Measurements from ENCODE around the gene ALAD. TPM values are rescaled to one million over a fixed set of nuclear protein-coding genes. Genes with fewer than 3 reads are reported as not detected.

ALAD gene
- total and polyA plus RNA-seq, 9 of the 15 experiments (the other 6 are each of a cell fraction or from before 2014, with no cell fraction given): 1.3 to 12.7 (median 6.8) TPM

- TF ChIP-seq THAP12 (CRISPR knock-in tag; IDR thresholded peaks at IDR 0.05) (no peak), CHD1 (IDR thresholded peaks at IDR 0.05; ENCODE audit: low read length) (no peak), GTF2B (IDR thresholded peaks at IDR 0.05; ENCODE audit: extremely low read depth, insufficient read length) (no peak), ETV1 (tag; conservative IDR thresholded peaks at IDR 0.05; ENCODE audit: low read depth) (no peak), ZNF407 (IDR thresholded peaks at IDR 0.05; ENCODE audit: low read depth) (no peak), CBX2 (IDR thresholded peaks at IDR 0.05; ENCODE audit: insufficient read depth, low read length, poor library complexity, severe bottlenecking) (no peak), PHF20 (IDR thresholded peaks at IDR 0.05; ENCODE audit: partially characterized antibody) (peak; percentile 87), MECOM (CRISPR knock-in tag; IDR thresholded peaks at IDR 0.05) (no peak), STAT6 (CRISPR knock-in tag; IDR thresholded peaks at IDR 0.05) (no peak), LCOR (CRISPR knock-in tag; IDR thresholded peaks at IDR 0.05) (peak; percentile 58; the same call in 1 of the 2 replicates), E2F1 (CRISPR knock-in tag; IDR thresholded peaks at IDR 0.05) (no peak), HDAC2 (IDR thresholded peaks at IDR 0.05) (peak; percentile 69)
Measured at GRCh38 chr9:113340011-113340699, 60.9 kb downstream of the ALAD start, which contains the start of gene WDR31 (continued).
